MCF 10A (cell line): Measurements from ENCODE around the gene IFIT1B. TPM values are rescaled to one million over a fixed set of nuclear protein-coding genes. Genes with fewer than 3 reads are reported as not detected.

Experiments used
- BruUV-seq: library from RNA; stranded (reverse); fragments of 400-500 nt; replicated peaks from 2 replicates; lab custom pipeline; 2021; lab: Mats Ljungman, UMichigan
- CTCF ChIA-PET: fragments of 300-600 bp; sonication (Branson Sonifier 250); formaldehyde crosslinking; extraction: SDS; loops from one replicate; lab custom pipeline; 2021; ENCODE audit warnings: antibody characterized with exemption, inconsistent platforms; lab: Yijun Ruan, JAX
- POLR2A ChIA-PET: fragments of 300-600, 350-650 bp; sonication (Branson Sonifier 250); formaldehyde crosslinking; extraction: SDS; loops from one replicate; lab custom pipeline; 2020; ENCODE audit warnings: antibody characterized with exemption, inconsistent platforms; lab: Yijun Ruan, JAX
- DNase-seq: peaks from one replicate; pipeline ENCODE4 v3.0.0-alpha.2; 2018; ENCODE audit not compliant: unreplicated experiment
- H3K27ac Mint-ChIP-seq: one replicate; pipeline ENCODE4 v1.8.0; 2022; ENCODE audit warnings: mild to moderate bottlenecking, low read depth, mixed read lengths; ENCODE audit not compliant: unreplicated experiment
- H3K27me3 Mint-ChIP-seq: one replicate; pipeline ENCODE4 v1.8.0; 2022; ENCODE audit warnings: mixed read lengths; ENCODE audit not compliant: insufficient read depth, unreplicated experiment
- H3K36me3 Mint-ChIP-seq: one replicate; pipeline ENCODE4 v1.8.0; 2022; ENCODE audit warnings: mild to moderate bottlenecking, moderate library complexity, mixed read lengths; ENCODE audit not compliant: insufficient read depth, unreplicated experiment
- H3K4me1 Mint-ChIP-seq: one replicate; pipeline ENCODE4 v1.8.0; 2022; ENCODE audit warnings: mixed read lengths; ENCODE audit not compliant: insufficient read depth, unreplicated experiment
- H3K4me3 Mint-ChIP-seq: one replicate; pipeline ENCODE4 v1.8.0; 2022; ENCODE audit warnings: mild to moderate bottlenecking, moderate library complexity, mixed read lengths; ENCODE audit not compliant: unreplicated experiment
- H3K9me3 Mint-ChIP-seq: one replicate; pipeline ENCODE4 v1.8.0; 2022; ENCODE audit warnings: mixed read lengths; ENCODE audit not compliant: unreplicated experiment
- intact Hi-C: fragments of 100-400 bp; cut with micrococcal nuclease; formaldehyde crosslinking; loops from 2 replicates; pipeline ENCODE4 v1.14.1; 2022
- total RNA-seq: library from RNA; stranded (reverse); gene quantifications from 2 replicates; pipeline ENCODE4 v1.2.3, GENCODE V29; 2022
- TF ChIP-seq, protein P1 (sequence below): fragments of 200-600 bp; IDR thresholded peaks from one replicate; pipeline ENCODE4 v1.8.0; 2022; ENCODE audit warnings: antibody characterized with exemption, mild to moderate bottlenecking; ENCODE audit not compliant: unreplicated experiment

The IFIT1B gene
- total RNA-seq, 1 experiment from 2014 or later = not detected

GRCh38 chr10:89343089-89343767, 34.6 kb upstream of the IFIT1B start:
- peaks cover 7% of the 10 kb centered on the region for H3K9me3 Mint-ChIP-seq
- H3K27me3 Mint-ChIP-seq = no peaks in the 10 kb centered on the region
- H3K27ac Mint-ChIP-seq = peak overlapping the region; percentile 2
- no peaks in the 10 kb centered on the region for H3K36me3 Mint-ChIP-seq
- TF ChIP-seq, protein P1, sequence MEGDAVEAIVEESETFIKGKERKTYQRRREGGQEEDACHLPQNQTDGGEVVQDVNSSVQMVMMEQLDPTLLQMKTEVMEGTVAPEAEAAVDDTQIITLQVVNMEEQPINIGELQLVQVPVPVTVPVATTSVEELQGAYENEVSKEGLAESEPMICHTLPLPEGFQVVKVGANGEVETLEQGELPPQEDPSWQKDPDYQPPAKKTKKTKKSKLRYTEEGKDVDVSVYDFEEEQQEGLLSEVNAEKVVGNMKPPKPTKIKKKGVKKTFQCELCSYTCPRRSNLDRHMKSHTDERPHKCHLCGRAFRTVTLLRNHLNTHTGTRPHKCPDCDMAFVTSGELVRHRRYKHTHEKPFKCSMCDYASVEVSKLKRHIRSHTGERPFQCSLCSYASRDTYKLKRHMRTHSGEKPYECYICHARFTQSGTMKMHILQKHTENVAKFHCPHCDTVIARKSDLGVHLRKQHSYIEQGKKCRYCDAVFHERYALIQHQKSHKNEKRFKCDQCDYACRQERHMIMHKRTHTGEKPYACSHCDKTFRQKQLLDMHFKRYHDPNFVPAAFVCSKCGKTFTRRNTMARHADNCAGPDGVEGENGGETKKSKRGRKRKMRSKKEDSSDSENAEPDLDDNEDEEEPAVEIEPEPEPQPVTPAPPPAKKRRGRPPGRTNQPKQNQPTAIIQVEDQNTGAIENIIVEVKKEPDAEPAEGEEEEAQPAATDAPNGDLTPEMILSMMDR = no peak
- POLR2A ChIA-PET = interaction anchor here (1.0 to 3.2 kb wide), 4 partner anchors 8 to 64 kb away, joined by 3 to 15 read pairs (median 4); partner anchors contain the start of genes IFIT2 and IFIT3
- BruUV-seq = no TSS peak
- no peak for DNase-seq
- H3K4me1 Mint-ChIP-seq = peaks cover 33% of the 10 kb centered on the region
- CTCF ChIA-PET = interaction anchor here (1.9 kb wide), 1 partner anchor 26 kb away, joined by 8 read pairs; no protein-coding TSS in a partner anchor
- no peak overlapping the region for H3K4me3 Mint-ChIP-seq
- intact Hi-C loops = no loop called here

- H3K27me3 Mint-ChIP-seq = no peaks in the 10 kb centered on the region
- BruUV-seq = no TSS peak
Measured at GRCh38 chr10:89344156-89344555, 33.7 kb upstream of the IFIT1B start.

DNA sequence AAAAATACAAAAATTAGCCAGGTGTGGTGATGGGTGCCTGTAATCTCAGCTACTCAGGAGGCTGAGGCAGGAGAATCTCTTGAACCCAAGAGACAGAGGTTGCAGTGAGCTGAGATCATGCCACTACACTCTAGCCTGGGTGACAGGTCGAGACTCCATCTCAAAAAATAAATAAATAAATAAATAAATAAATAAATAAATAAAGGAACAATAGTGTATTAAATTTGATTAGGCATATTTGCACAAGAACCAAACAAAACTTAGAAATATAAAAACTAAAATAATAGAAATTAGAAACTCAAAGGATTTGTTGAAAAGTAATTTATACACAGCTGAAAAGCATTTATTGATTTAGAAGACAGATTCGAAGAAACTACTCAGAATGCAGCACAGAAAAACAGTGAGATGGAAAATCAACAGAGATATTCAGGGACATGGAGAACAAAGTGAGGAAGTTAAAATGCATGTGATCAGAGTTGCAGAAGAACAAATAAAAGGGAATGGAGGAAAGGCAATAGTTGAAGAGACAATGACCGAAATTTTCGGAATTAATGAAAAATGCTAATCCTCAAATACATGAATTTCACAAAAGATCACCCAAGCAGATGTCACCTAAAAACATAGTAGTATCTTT, 32.4 kb upstream of the IFIT1B start:
- no peak for DNase-seq
- H3K9me3 Mint-ChIP-seq = peaks cover 7% of the 10 kb centered on the region
- H3K4me1 Mint-ChIP-seq = peaks cover 35% of the 10 kb centered on the region
- intact Hi-C loops = no loop called here
- no peaks in the 10 kb centered on the region for H3K27me3 Mint-ChIP-seq
- no peak overlapping the region for H3K4me3 Mint-ChIP-seq
- no peak overlapping the region for H3K27ac Mint-ChIP-seq
- no TSS peak for BruUV-seq
- H3K36me3 Mint-ChIP-seq = no peaks in the 10 kb centered on the region
- CTCF ChIA-PET = interaction anchor here (1.0 kb wide), 1 partner anchor 41 kb away, joined by 3 read pairs; no protein-coding TSS in a partner anchor
- TF ChIP-seq, protein P1 = no peak
- POLR2A ChIA-PET = interaction anchor here (0.7 to 3.8 kb wide), 14 partner anchors 8 to 355 kb away, joined by 3 to 26 read pairs (median 4); partner anchors contain the start of genes FAS, IFIT1, IFIT2 and IFIT3

More at GRCh38 chr10:89344156-89344555, 33.7 kb upstream of the IFIT1B start:
- TF ChIP-seq, protein P1 = no peak
- peaks cover 33% of the 10 kb centered on the region for H3K4me1 Mint-ChIP-seq
- ChIA-PET POLR2A (interaction anchor here (3.2 kb wide), 1 partner anchor 7 kb away, joined by 15 read pairs; no protein-coding TSS in a partner anchor), CTCF (interaction anchor here (1.9 kb wide), 1 partner anchor 25 kb away, joined by 8 read pairs; no protein-coding TSS in a partner anchor)
- H3K27ac Mint-ChIP-seq = no peak overlapping the region
- H3K36me3 Mint-ChIP-seq = no peaks in the 10 kb centered on the region
- intact Hi-C loops = no loop called here
- H3K4me3 Mint-ChIP-seq = no peak overlapping the region
- DNase-seq = no peak
- H3K9me3 Mint-ChIP-seq = peaks cover 7% of the 10 kb centered on the region
